Stomach (tissue), 4 donors: ENCODE data around the gene ATAD1.

ENCODE experiments used
- CTCF ChIP-seq, 7 experiments: fragments of 450-650 bp in 4 of 7; fragments of 200-600 bp in 3 of 7; sonication (generic) in 3 of 7; IDR thresholded peaks; one replicate each; pipeline ENCODE4 v1.5.1; 2016 to 2019; ENCODE audit warnings: antibody characterized with exemption in 7 of 7, control low read depth in 2 of 7, mild to moderate bottlenecking in 1 of 7
- POLR2A ChIP-seq, 4 donors: fragments of 450-650 bp; IDR thresholded peaks; one replicate each; pipeline ENCODE4 v1.6.1; 2016; ENCODE audit warnings: antibody characterized with exemption in 4 of 4, control low read depth in 2 of 4, mild to moderate bottlenecking in 1 of 4, moderate library complexity in 1 of 4
- POLR2AphosphoS5 ChIP-seq, 3 donors: sonication (generic); formaldehyde crosslinking; IDR thresholded peaks; one replicate each; pipeline ENCODE4 v1.6.1; 2016; ENCODE audit warnings: antibody characterized with exemption in 3 of 3

GRCh38 chr10:87818505-87819288 is 671 bp upstream of the ATAD1 start:
- no peak for TF ChIP-seq POLR2A (IDR thresholded peaks at IDR 0.05)
- no peak for TF ChIP-seq CTCF (IDR thresholded peaks at IDR 0.05)
- TF ChIP-seq POLR2AphosphoS5 (IDR thresholded peaks at IDR 0.05), result no peak
